OCI-LY1 (cell line): Measurements from ENCODE around the gene KDM4F.

ENCODE experiments used
- CTCF ChIP-seq: fragments of 200-600 bp; sonication (generic), shearing (Covaris generic); IDR thresholded peaks from 2 replicates; pipeline ENCODE4 v1.5.1; 2017; ENCODE audit warnings: mild to moderate bottlenecking, antibody characterized with exemption, low read length, moderate library complexity, mixed read lengths
- EZH2 ChIP-seq: fragments of 200-600 bp; sonication (generic), shearing (Covaris generic); IDR thresholded peaks from 2 replicates; pipeline ENCODE4 v1.8.0; 2017; ENCODE audit warnings: borderline replicate concordance, mixed run types, mild to moderate bottlenecking, antibody characterized with exemption, low read length, moderate library complexity, mixed read lengths

- no peak for TF ChIP-seq EZH2
- TF ChIP-seq CTCF, result no peak
These were observed 23.7 kb downstream of the KDM4F start for GRCh38 chr11:95072948-95073347.
